ENCODE data around the gene TNFSF4. TPM values are rescaled to one million over a fixed set of nuclear protein-coding genes. Genes with fewer than 3 reads are reported as not detected.

The TNFSF4 gene
- 1 to 10 TPM in 1 of 3 donors, under 1 TPM in 2; 0.66 to 1.9 (median 0.73) TPM for total RNA-seq

GRCh38 chr1:173206816-173207568 is at the start of gene TNFSF4:
TSS of gene TNFSF4 (minus strand) at chr1:173207331. CDS start at chr1:173207176, 155 bp downstream.
- intact Hi-C loops (cut with DNase I; ENCODE audit: low total_unique reads): no loop called here
- TF ChIP-seq POLR2AphosphoS5 (IDR thresholded peaks at IDR 0.05) (no peak), POLR2A (IDR thresholded peaks at IDR 0.05) (no peak)
- Histone ChIP-seq H3K36me3 (no peaks in the 10 kb centered on the region), H3K27me3 (no peaks in the 10 kb centered on the region), H3K4me1 (peaks cover 0 to 4% of the 10 kb centered on the region in 2 donors), H3K4me3 (peak within 1 kb of the TSS in 1 of 3 donors; percentile 14), H3K9me3 (no peaks in the 10 kb centered on the region), H3K27ac (no peak within 1 kb of the TSS)
- DNase-seq (ENCODE audit: low spot score in 2 of 2): no peak

- no peak for DNase-seq (ENCODE audit: low spot score in 2 of 2)
- intact Hi-C loops (cut with DNase I; ENCODE audit: low total_unique reads): no loop called here
These were observed 48.2 kb upstream of the TNFSF4 start for GRCh38 chr1:173255214-173255813.

GRCh38 chr1:173253046-173253445 is 45.9 kb upstream of the TNFSF4 start:
- H3K27me3 ChIP-seq: no peaks in the 10 kb centered on the region
- no peaks in the 10 kb centered on the region for H3K4me1 ChIP-seq
- TF ChIP-seq CTCF (IDR thresholded peaks at IDR 0.05): no peak
- no peak for TF ChIP-seq POLR2AphosphoS5 (IDR thresholded peaks at IDR 0.05)
- TF ChIP-seq POLR2A (IDR thresholded peaks at IDR 0.05): no peak
- no peak overlapping the region for H3K4me3 ChIP-seq
- DNase-seq (ENCODE audit: low spot score in 2 of 2): no peak
- no peaks in the 10 kb centered on the region for H3K9me3 ChIP-seq
- intact Hi-C loops (cut with DNase I; ENCODE audit: low total_unique reads): no loop called here
- no peaks in the 10 kb centered on the region for H3K36me3 ChIP-seq
- no peak overlapping the region for H3K27ac ChIP-seq

More at GRCh38 chr1:173255214-173255813, 48.2 kb upstream of the TNFSF4 start:
- no peak overlapping the region for H3K4me3 ChIP-seq
- H3K36me3 ChIP-seq: no peaks in the 10 kb centered on the region
- TF ChIP-seq CTCF (IDR thresholded peaks at IDR 0.05) (peak in 1 of 3 donors; percentile 11), POLR2A (IDR thresholded peaks at IDR 0.05) (no peak), POLR2AphosphoS5 (IDR thresholded peaks at IDR 0.05) (no peak)
- no peaks in the 10 kb centered on the region for H3K27me3 ChIP-seq
- H3K27ac ChIP-seq: no peak overlapping the region
- no peaks in the 10 kb centered on the region for H3K4me1 ChIP-seq
- H3K9me3 ChIP-seq: peaks cover 0 to 7% of the 10 kb centered on the region in 2 donors

- Histone ChIP-seq H3K27ac (no peak overlapping the region), H3K27me3 (no peaks in the 10 kb centered on the region), H3K9me3 (no peaks in the 10 kb centered on the region), H3K36me3 (no peaks in the 10 kb centered on the region), H3K4me3 (no peak overlapping the region), H3K4me1 (no peaks in the 10 kb centered on the region)
- TF ChIP-seq POLR2A (IDR thresholded peaks at IDR 0.05) (no peak), POLR2AphosphoS5 (IDR thresholded peaks at IDR 0.05) (no peak), CTCF (IDR thresholded peaks at IDR 0.05) (no peak)
- intact Hi-C loops (cut with DNase I; ENCODE audit: low total_unique reads): no loop called here
- DNase-seq (ENCODE audit: low spot score in 2 of 2): no peak
These were observed 42.2 kb upstream of the TNFSF4 start for GRCh38 chr1:173249349-173249748.

- H3K4me3 ChIP-seq: no peak overlapping the region
- TF ChIP-seq POLR2A (IDR thresholded peaks at IDR 0.05): no peak
- TF ChIP-seq POLR2AphosphoS5 (IDR thresholded peaks at IDR 0.05): no peak
- TF ChIP-seq CTCF (IDR thresholded peaks at IDR 0.05): no peak
- no peaks in the 10 kb centered on the region for H3K27me3 ChIP-seq
These were observed 41.3 kb upstream of the TNFSF4 start for GRCh38 chr1:173248247-173248940.

More at GRCh38 chr1:173248247-173248940, 41.3 kb upstream of the TNFSF4 start:
- H3K27ac ChIP-seq: no peak overlapping the region
- H3K36me3 ChIP-seq: no peaks in the 10 kb centered on the region
- intact Hi-C loops (cut with DNase I; ENCODE audit: low total_unique reads): no loop called here
- H3K9me3 ChIP-seq: peaks cover 7 to 8% of the 10 kb centered on the region in 2 donors
- H3K4me1 ChIP-seq: no peaks in the 10 kb centered on the region
- DNase-seq (ENCODE audit: low spot score in 2 of 2): no peak
